T-cell (primary cell): ENCODE results near the gene ABCC9. TPM values are rescaled to one million over a fixed set of nuclear protein-coding genes. Genes with fewer than 3 reads are reported as not detected.

Source experiments
- ATAC-seq, 4 experiments: fragments of 200-7000 bp in 3 of 4; fragments of 150-1000 bp in 1 of 4; cut with Tn5 transposase; replicated peaks in 1 of 4; 1 replicate in 3 of 4; 2 replicates in 1 of 4; pipeline ENCODE4 v1.10.0; 2021; ENCODE audit warnings: moderate library complexity in 3 of 4, mild to moderate bottlenecking in 2 of 4, moderate number of reproducible peaks in 1 of 4
- CTCF ChIA-PET, 2 donors: fragments of 300-600 bp; sonication (Branson Sonifier 250); formaldehyde crosslinking; loops; one replicate each; lab custom pipeline; 2022; ENCODE audit warnings: antibody characterized with exemption in 2 of 2; lab: Charles Lee
- POLR2A ChIA-PET, 2 donors: fragments of 300-600 bp; sonication (Branson Sonifier 250); formaldehyde crosslinking; loops; one replicate each; lab custom pipeline; 2022; ENCODE audit warnings: antibody characterized with exemption in 2 of 2; lab: Charles Lee
- DNase-seq, 35 experiments: peaks; one replicate each; pipeline versions ENCODE4 v3.0.0 to v3.0.0-alpha.2; 2013 to 2023
- H3K27ac ChIP-seq: one replicate; pipeline ENCODE4 v1.5.1; 2013; ENCODE audit warnings: low read length
- H3K27me3 ChIP-seq, 2 experiments: replicated peaks in 1 of 2; 1 replicate in 1 of 2; 2 replicates in 1 of 2; pipeline versions ENCODE4 v1.6.1 to v1.7.0; 2013; ENCODE audit warnings: low read length in 1 of 2, mixed read lengths in 1 of 2; ENCODE audit not compliant: control insufficient read depth in 2 of 2, insufficient read depth in 2 of 2; ENCODE audit errors: extremely low read depth in 1 of 2
- H3K36me3 ChIP-seq, 2 donors: 1 replicate in 1 of 2; 2 replicates in 1 of 2; pipeline versions ENCODE4 v1.6.1 to v1.7.0; 2013; ENCODE audit warnings: low read length in 1 of 2; ENCODE audit not compliant: control insufficient read depth in 2 of 2, insufficient read depth in 1 of 2; ENCODE audit errors: extremely low read depth in 1 of 2
- H3K4me1 ChIP-seq, 2 experiments: 1 replicate in 1 of 2; 2 replicates in 1 of 2; pipeline versions ENCODE4 v1.6.1 to v1.7.0; 2013; ENCODE audit warnings: low read length in 2 of 2, mixed read lengths in 1 of 2; ENCODE audit not compliant: insufficient read depth in 2 of 2, control insufficient read depth in 1 of 2; ENCODE audit errors: extremely low read depth in 1 of 2
- H3K4me3 ChIP-seq, 2 donors: 1 replicate in 1 of 2; 2 replicates in 1 of 2; pipeline versions ENCODE4 v1.5.1 to v1.7.0; 2013; ENCODE audit warnings: mild to moderate bottlenecking in 2 of 2, low read length in 1 of 2, moderate library complexity in 1 of 2; ENCODE audit not compliant: control insufficient read depth in 1 of 2; ENCODE audit errors: extremely low read depth in 1 of 2
- H3K9me3 ChIP-seq: 2 replicates; pipeline ENCODE4 v1.7.0; 2013
- H3K27ac Mint-ChIP-seq, 2 donors: one replicate each; pipeline ENCODE4 v1.8.0; 2020 to 2021; ENCODE audit warnings: mild to moderate bottlenecking in 2 of 2, mixed read lengths in 2 of 2
- H3K27me3 Mint-ChIP-seq, 2 donors: one replicate each; pipeline ENCODE4 v1.8.0; 2021 to 2022; ENCODE audit warnings: mixed read lengths in 2 of 2
- H3K36me3 Mint-ChIP-seq: one replicate; pipeline ENCODE4 v1.8.0; 2021; ENCODE audit warnings: mixed read lengths
- H3K4me1 Mint-ChIP-seq, 3 donors: one replicate each; pipeline ENCODE4 v1.8.0; 2020 to 2022; ENCODE audit warnings: mixed read lengths in 3 of 3, mild to moderate bottlenecking in 1 of 3
- H3K4me3 Mint-ChIP-seq, 3 donors: one replicate each; pipeline ENCODE4 v1.8.0; 2020 to 2022; ENCODE audit warnings: mild to moderate bottlenecking in 3 of 3, mixed read lengths in 3 of 3, moderate library complexity in 3 of 3
- H3K9me3 Mint-ChIP-seq, 3 donors: one replicate each; pipeline ENCODE4 v1.8.0; 2020 to 2022; ENCODE audit warnings: mixed read lengths in 3 of 3
- WGBS: methylation state at CpG from one replicate; pipeline ENCODE4 v1.1.5; 2013; ENCODE audit warnings: missing lambda C conversion rate; ENCODE audit not compliant: insufficient coverage; 5-methylcytosine and 5-hydroxymethylcytosine counted together
- total RNA-seq, 35 experiments: library from RNA in 6 of 35; stranded (reverse) in 6 of 35; fragments of 120-200 nt in 1 of 35; gene quantifications; one replicate each; pipeline versions ENCODE4 v1.2.1 to v1.2.4 and lab custom pipeline; 2013 to 2026

The ABCC9 gene
- total RNA-seq, 5 donors from 2014 or later (not counting 1 experiment from before 2014, with no cell fraction given), result 0.06 to 0.10 (median 0.09) TPM; not detected in 2

DNA sequence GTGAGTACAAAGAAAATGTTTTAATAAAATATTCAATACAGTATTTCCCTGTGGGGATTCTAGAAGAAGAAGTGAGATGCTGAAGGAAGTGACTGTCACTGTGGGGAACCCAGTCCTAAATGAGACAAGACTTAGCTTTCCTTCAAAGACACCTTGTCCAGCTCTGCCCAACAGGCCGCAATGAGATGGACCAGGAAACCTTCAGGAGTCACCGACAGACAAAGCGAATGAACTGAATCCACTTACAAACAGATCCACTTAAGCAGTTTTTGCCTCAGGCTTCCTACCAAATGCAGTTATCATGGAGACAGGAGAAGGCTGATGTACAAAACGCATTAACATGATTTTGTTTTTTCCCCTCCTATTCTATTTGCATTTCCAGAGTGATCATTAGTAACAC, 176.3 kb downstream of the ABCC9 start:
- Mint-ChIP-seq H3K9me3 (no peaks in the 10 kb centered on the region), H3K4me3 (no peak overlapping the region), H3K27me3 (peaks cover 0 to 4% of the 10 kb centered on the region in 2 donors), H3K4me1 (no peaks in the 10 kb centered on the region), H3K36me3 (no peaks in the 10 kb centered on the region), H3K27ac (no peak overlapping the region)
- Histone ChIP-seq H3K9me3 (no peaks in the 10 kb centered on the region), H3K27ac (no peak overlapping the region), H3K4me1 (no peaks in the 10 kb centered on the region), H3K36me3 (no peaks in the 10 kb centered on the region), H3K4me3 (no peak overlapping the region), H3K27me3 (peaks cover 0 to 5% of the 10 kb centered on the region in 2 experiments)
- WGBS, result no CpG with 5 or more reads among the region's 4 CpGs
- DNase-seq (no peak), ATAC-seq (no peak)
- ChIA-PET POLR2A (no interaction called here), CTCF (no interaction called here)

DNA sequence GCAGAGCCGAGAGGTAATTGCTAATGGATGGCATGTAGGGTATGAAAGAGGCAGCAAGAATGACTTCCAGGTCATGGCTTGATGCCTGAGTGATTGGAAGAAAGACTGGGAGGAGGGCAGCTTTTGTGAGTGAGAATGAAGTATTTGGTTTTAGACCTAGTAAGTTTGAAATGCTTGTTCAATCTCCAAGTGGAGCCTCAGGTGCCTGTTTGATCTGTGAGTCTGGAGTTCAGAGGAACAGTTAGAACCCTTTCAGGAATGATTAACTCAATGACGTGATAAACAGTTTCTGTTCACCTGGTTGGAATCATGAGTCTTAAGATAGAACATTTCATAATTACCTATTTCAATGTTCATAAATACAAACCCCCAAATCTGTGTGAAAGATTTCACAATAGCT, 177.2 kb downstream of the ABCC9 start:
- no peak overlapping the region for H3K27ac ChIP-seq

DNA sequence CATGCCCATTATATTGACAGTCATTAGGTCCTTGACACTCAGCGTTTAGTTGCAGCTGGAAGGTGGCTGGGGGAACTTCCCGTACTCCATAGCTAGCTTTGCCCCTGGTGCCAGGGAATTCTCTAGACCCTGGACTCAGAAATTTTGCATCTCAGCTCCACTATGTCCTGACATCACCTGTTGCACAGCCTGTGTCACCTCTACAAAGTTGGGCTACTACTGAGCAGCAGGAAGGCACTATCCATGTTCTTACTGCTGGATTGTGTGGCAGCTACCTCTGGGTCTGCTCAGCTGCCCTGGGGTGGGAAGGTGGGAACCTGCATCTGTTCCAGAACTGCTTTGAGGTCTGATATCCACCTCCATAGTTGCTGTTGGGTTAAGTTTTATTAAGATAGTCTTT, 177.7 kb downstream of the ABCC9 start:
- Mint-ChIP-seq H3K36me3 (no peaks in the 10 kb centered on the region), H3K9me3 (no peaks in the 10 kb centered on the region), H3K27me3 (peaks cover 0 to 4% of the 10 kb centered on the region in 2 donors), H3K4me3 (no peak overlapping the region), H3K27ac (no peak overlapping the region), H3K4me1 (no peaks in the 10 kb centered on the region)
- no peak overlapping the region for H3K27ac ChIP-seq
- POLR2A ChIA-PET, result no interaction called here
- H3K4me3 ChIP-seq, result no peak overlapping the region
- ATAC-seq, result no peak
- DNase-seq, result no peak
- no peaks in the 10 kb centered on the region for H3K9me3 ChIP-seq
- no peaks in the 10 kb centered on the region for H3K4me1 ChIP-seq
- CTCF ChIA-PET, result no interaction called here
- 74% methylated on average over 2 of the region's 2 CpGs for WGBS
- no peaks in the 10 kb centered on the region for H3K36me3 ChIP-seq
- peaks cover 0 to 5% of the 10 kb centered on the region in 2 experiments for H3K27me3 ChIP-seq

More for the DNA sequence above, 177.2 kb downstream of the ABCC9 start:
- Histone ChIP-seq H3K36me3 (no peaks in the 10 kb centered on the region), H3K9me3 (no peaks in the 10 kb centered on the region), H3K27me3 (peaks cover 0 to 5% of the 10 kb centered on the region in 2 experiments), H3K4me3 (no peak overlapping the region), H3K4me1 (no peaks in the 10 kb centered on the region)
- H3K9me3 Mint-ChIP-seq, result no peaks in the 10 kb centered on the region
- no peak overlapping the region for H3K27ac Mint-ChIP-seq
- ChIA-PET POLR2A (no interaction called here), CTCF (no interaction called here)
- H3K4me3 Mint-ChIP-seq, result no peak overlapping the region
- no peak for ATAC-seq
- H3K36me3 Mint-ChIP-seq, result no peaks in the 10 kb centered on the region
- H3K27me3 Mint-ChIP-seq, result peaks cover 0 to 4% of the 10 kb centered on the region in 2 donors
- 83% methylated on average over 1 of the region's 2 CpGs for whole genome bisulfite sequencing
- H3K4me1 Mint-ChIP-seq, result no peaks in the 10 kb centered on the region
- no peak for DNase-seq

DNA sequence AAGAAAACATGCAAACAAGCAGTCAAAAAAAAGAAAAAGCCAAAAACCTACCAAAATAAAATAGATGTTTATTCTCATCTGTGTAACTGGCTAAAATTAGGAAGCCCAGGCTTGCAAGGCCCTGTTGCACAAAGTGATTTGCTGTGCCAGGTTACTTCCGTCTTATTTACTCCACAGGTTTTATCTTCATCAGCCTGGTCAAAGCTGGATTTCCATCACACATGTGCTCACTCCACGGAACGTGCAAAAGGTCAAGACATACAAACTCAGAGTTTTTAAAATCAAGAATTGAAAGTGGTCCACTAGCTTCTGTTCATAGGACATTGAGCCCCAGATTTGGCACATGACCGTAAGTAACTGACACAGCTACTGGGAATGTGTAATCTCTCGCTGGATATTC, 181.5 kb downstream of the ABCC9 start:
- H3K36me3 ChIP-seq, result no peaks in the 10 kb centered on the region
- no peak overlapping the region for H3K4me3 ChIP-seq
- POLR2A ChIA-PET, result no interaction called here
- Mint-ChIP-seq H3K9me3 (no peaks in the 10 kb centered on the region), H3K4me3 (no peak overlapping the region), H3K27ac (no peak overlapping the region), H3K27me3 (peaks cover 1 to 9% of the 10 kb centered on the region in 2 donors), H3K36me3 (no peaks in the 10 kb centered on the region), H3K4me1 (no peaks in the 10 kb centered on the region)
- no peak for ATAC-seq
- no peak overlapping the region for H3K27ac ChIP-seq
- H3K9me3 ChIP-seq, result no peaks in the 10 kb centered on the region
- WGBS, result 100% methylated on average over 1 of the region's 5 CpGs
- DNase-seq, result no peak
- H3K27me3 ChIP-seq, result peaks cover 0 to 3% of the 10 kb centered on the region in 2 experiments
- H3K4me1 ChIP-seq, result no peaks in the 10 kb centered on the region
- CTCF ChIA-PET, result no interaction called here

DNA sequence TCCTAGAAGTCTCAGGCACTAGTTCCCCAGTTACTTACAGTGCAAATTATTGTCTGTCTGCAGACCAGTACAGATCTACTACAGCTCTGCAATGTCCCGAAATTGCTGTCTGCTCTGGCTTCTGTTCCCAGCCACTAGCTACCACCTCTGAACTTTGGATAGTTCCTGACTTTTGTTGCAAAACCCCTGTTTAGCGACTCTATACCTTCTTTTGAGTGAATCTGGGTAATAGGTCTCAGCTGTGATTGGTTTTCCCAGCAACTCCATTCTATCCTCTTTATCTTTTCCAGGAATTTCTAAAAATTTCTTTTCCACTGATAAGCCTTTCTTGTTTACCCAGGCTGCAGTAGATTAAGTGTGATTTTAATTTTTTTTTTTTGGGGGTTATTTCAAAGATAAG, 183.5 kb downstream of the ABCC9 start:
- Mint-ChIP-seq H3K27ac (no peak overlapping the region), H3K4me1 (no peaks in the 10 kb centered on the region), H3K36me3 (no peaks in the 10 kb centered on the region), H3K9me3 (no peaks in the 10 kb centered on the region), H3K27me3 (peaks cover 4 to 6% of the 10 kb centered on the region in 2 donors), H3K4me3 (no peak overlapping the region)
- 100% methylated on average over 1 of the region's 2 CpGs for WGBS
- H3K9me3 ChIP-seq, result no peaks in the 10 kb centered on the region
- H3K36me3 ChIP-seq, result no peaks in the 10 kb centered on the region
- ChIA-PET CTCF (no interaction called here), POLR2A (interaction anchor here in 1 of 2 donors (0.6 kb wide), 1 partner anchor 238 kb away, joined by 4 read pairs; no protein-coding TSS in a partner anchor)
- no peaks in the 10 kb centered on the region for H3K4me1 ChIP-seq
- H3K27ac ChIP-seq, result no peak overlapping the region
- no peak overlapping the region for H3K4me3 ChIP-seq
- no peaks in the 10 kb centered on the region for H3K27me3 ChIP-seq
- no peak for ATAC-seq
- DNase-seq, result no peak

DNA sequence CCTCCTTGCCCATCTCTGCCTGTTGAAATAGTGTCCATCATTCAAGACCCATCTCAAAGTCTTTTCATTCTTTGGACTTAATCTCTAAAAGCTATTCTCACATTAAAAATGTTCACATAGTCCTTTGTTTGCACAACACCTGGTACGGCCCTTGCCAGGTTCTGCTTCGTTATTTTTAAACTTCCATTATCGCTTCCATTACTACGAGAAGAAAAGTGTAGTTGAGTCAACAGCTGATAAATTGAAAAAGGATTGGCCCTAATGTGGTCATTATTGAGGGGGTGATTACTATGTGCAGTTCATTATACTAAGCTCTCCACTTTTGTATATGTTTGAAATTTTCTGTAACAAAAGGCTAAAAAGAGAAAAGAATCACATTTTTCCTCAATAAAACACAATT, 184.5 kb downstream of the ABCC9 start:
- H3K36me3 ChIP-seq, result no peaks in the 10 kb centered on the region
- POLR2A ChIA-PET, result no interaction called here
- H3K27ac ChIP-seq, result no peak overlapping the region
- H3K9me3 ChIP-seq, result no peaks in the 10 kb centered on the region
- no peak overlapping the region for H3K4me3 Mint-ChIP-seq
- no peaks in the 10 kb centered on the region for H3K27me3 ChIP-seq
- no peaks in the 10 kb centered on the region for H3K4me1 ChIP-seq
- no peak overlapping the region for H3K4me3 ChIP-seq
- H3K27ac Mint-ChIP-seq, result no peak overlapping the region
- H3K4me1 Mint-ChIP-seq, result no peaks in the 10 kb centered on the region
- no peaks in the 10 kb centered on the region for H3K9me3 Mint-ChIP-seq
- ATAC-seq (no peak), DNase-seq (no peak)
- no peaks in the 10 kb centered on the region for H3K36me3 Mint-ChIP-seq
- CTCF ChIA-PET, result no interaction called here
- no CpG with 5 or more reads among the region's 4 CpGs for WGBS
- peaks cover 4 to 6% of the 10 kb centered on the region in 2 donors for H3K27me3 Mint-ChIP-seq

DNA sequence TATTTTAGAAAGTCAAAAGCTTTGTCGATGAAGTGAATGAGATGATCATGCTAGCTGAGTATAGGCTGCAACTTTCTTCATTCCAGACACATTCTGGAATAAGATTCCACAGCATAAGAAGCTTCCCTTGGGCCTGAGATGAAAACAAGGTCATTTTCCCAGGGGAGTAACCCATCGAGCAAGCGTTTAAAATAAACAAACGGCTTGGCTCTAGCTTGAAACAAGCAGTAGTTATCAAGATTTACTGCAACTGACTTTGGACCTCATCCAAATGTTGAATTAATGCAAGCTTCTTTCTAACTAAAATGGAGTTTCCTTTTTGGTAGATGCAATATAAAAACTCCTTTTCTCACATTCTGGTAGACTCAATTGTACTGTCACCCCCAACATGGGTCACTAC, 189.7 kb downstream of the ABCC9 start:
- no peaks in the 10 kb centered on the region for H3K27me3 ChIP-seq
- DNase-seq, result no peak
- ChIA-PET POLR2A (no interaction called here), CTCF (interaction anchor here in 1 of 2 donors (0.6 kb wide), 1 partner anchor 45 kb away, joined by 4 read pairs; no protein-coding TSS in a partner anchor)
- H3K36me3 Mint-ChIP-seq, result no peaks in the 10 kb centered on the region
- H3K27ac Mint-ChIP-seq, result no peak overlapping the region
- ATAC-seq, result no peak
- no peaks in the 10 kb centered on the region for H3K9me3 Mint-ChIP-seq
- H3K9me3 ChIP-seq, result no peaks in the 10 kb centered on the region
- no peak overlapping the region for H3K4me3 Mint-ChIP-seq
- no peaks in the 10 kb centered on the region for H3K4me1 Mint-ChIP-seq
- H3K27me3 Mint-ChIP-seq, result peaks cover 22% of the 10 kb centered on the region in 2 donors
- no CpG with 5 or more reads among the region's 4 CpGs for WGBS
- H3K4me3 ChIP-seq, result no peak overlapping the region
- no peak overlapping the region for H3K27ac ChIP-seq
- H3K36me3 ChIP-seq, result no peaks in the 10 kb centered on the region
- no peaks in the 10 kb centered on the region for H3K4me1 ChIP-seq
